Common myeloid progenitor, CD34-positive (primary cell): ENCODE data around the gene OTOP3.

ENCODE experiments used
- CTCF ChIA-PET: fragments of 350-600 bp; sonication (Branson Sonifier 250); formaldehyde crosslinking; loops from one replicate; lab custom pipeline; 2021; ENCODE audit warnings: antibody characterized with exemption; lab: Charles Lee
- POLR2A ChIA-PET: fragments of 350-600 bp; sonication (Branson Sonifier 250); formaldehyde crosslinking; loops from one replicate; lab custom pipeline; 2021; ENCODE audit warnings: antibody characterized with exemption; lab: Charles Lee
- DNase-seq, 3 donors: peaks; one replicate each; pipeline versions ENCODE4 v3.0.0 to v3.0.0-alpha.2; 2013
- H3K27ac ChIP-seq, 2 experiments: 1 replicate in 1 of 2; 2 replicates in 1 of 2; pipeline ENCODE4 v1.7.0; 2013; ENCODE audit warnings: inconsistent platforms in 2 of 2, low read length in 2 of 2, mild to moderate bottlenecking in 2 of 2, low read depth in 1 of 2, moderate library complexity in 1 of 2; ENCODE audit not compliant: severe bottlenecking in 2 of 2, insufficient read depth in 1 of 2, poor library complexity in 1 of 2
- H3K27me3 ChIP-seq, 5 experiments: replicated peaks in 2 of 5; 1 replicate in 3 of 5; 2 replicates in 2 of 5; pipeline versions ENCODE4 v1.6.1 to v1.7.0; 2013; ENCODE audit warnings: low read length in 4 of 5, mild to moderate bottlenecking in 2 of 5, moderate library complexity in 2 of 5, inconsistent platforms in 1 of 5; ENCODE audit not compliant: insufficient read depth in 5 of 5, control insufficient read depth in 4 of 5
- H3K36me3 ChIP-seq, 4 experiments: 1 replicate in 2 of 4; 2 replicates in 2 of 4; pipeline versions ENCODE4 v1.6.1 to v1.7.0; 2013; ENCODE audit warnings: low read length in 3 of 4, control low read depth in 1 of 4, mild to moderate bottlenecking in 1 of 4; ENCODE audit not compliant: control insufficient read depth in 4 of 4, insufficient read depth in 4 of 4
- H3K4me1 ChIP-seq, 4 experiments: 1 replicate in 3 of 4; 2 replicates in 1 of 4; pipeline versions ENCODE4 v1.6.1 to v1.7.1; 2013; ENCODE audit warnings: low read length in 3 of 4, mild to moderate bottlenecking in 3 of 4, control low read depth in 1 of 4, inconsistent platforms in 1 of 4, moderate library complexity in 1 of 4; ENCODE audit not compliant: control insufficient read depth in 4 of 4, insufficient read depth in 4 of 4; ENCODE audit errors: control extremely low read depth in 1 of 4
- H3K4me3 ChIP-seq, 7 experiments: 1 replicate in 4 of 7; 2 replicates in 3 of 7; pipeline versions ENCODE4 v1.5.1 to v1.7.0; 2013; ENCODE audit warnings: mild to moderate bottlenecking in 7 of 7, low read length in 6 of 7, moderate library complexity in 6 of 7, inconsistent platforms in 2 of 7, low read depth in 2 of 7, control low read depth in 1 of 7; ENCODE audit not compliant: insufficient read depth in 4 of 7, control insufficient read depth in 1 of 7; ENCODE audit errors: extremely low read depth in 1 of 7
- H3K9me3 ChIP-seq, 5 experiments: 1 replicate in 4 of 5; 2 replicates in 1 of 5; pipeline versions ENCODE4 v1.6.1 to v1.7.1; 2013; ENCODE audit warnings: low read length in 4 of 5, mild to moderate bottlenecking in 2 of 5, inconsistent platforms in 1 of 5, low read depth in 1 of 5, moderate library complexity in 1 of 5; ENCODE audit not compliant: control insufficient read depth in 4 of 5, insufficient read depth in 2 of 5; ENCODE audit errors: control extremely low read depth in 1 of 5
- WGBS: methylation state at CpG from one replicate; pipeline ENCODE4 v1.1.5; 2013; ENCODE audit not compliant: insufficient coverage; 5-methylcytosine and 5-hydroxymethylcytosine counted together

Gene OTOP3

DNA sequence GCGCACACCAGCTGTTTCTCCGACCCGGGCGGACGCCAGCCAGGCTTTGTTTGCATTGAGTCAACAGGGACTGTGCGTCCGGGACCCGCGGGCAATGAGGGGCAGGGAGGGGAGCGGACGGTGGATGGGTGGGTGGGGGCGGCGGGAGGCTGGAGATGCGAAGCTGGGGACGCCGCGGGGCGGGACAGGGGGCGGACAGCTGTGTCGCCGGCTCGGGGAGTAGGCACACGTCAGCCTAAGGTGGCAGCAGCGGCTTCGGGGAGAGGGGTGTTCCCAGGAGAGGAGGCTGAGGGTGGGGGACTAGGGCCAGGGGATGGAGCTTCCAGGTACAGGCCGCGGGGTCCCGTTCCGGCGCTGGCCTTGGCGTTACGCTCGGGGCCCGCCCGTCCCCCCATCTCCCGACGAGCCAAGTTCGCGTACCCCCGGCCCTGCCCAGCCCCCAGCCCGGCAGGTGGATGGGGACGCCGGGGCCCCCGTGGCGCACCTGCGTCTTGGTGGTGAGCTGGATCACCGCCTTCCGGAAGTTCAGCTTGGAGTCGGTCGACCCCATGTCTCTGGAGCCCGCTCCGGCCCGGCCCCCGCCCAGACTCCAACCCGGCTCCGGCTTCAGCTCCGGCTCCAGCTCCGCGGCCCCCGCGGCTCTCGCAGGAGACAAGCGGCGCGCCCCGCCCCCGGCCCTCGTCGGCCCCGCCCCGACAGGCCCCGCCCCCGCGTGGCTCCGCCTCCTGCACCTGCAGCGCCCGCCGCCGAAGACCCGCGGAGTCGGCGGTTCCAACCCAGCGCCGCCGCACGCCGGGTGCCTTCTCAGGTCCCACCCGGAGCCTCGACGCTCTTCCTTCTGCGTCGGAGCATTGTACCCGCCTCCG is 36.6 kb downstream of the OTOP3 start, which contains the start of gene HID1:
Gene HID1, minus strand, starts transcription at position 653 of the 866 bp plus-strand sequence. Its CDS starts 103 bp downstream, at position 550.
- Histone ChIP-seq H3K36me3 (no peaks in the 10 kb centered on the region), H3K4me3 (peak within 1 kb of the TSS; percentile 26 to 78 (median 44)), H3K9me3 (no peaks in the 10 kb centered on the region), H3K27ac (no peak within 1 kb of the TSS), H3K4me1 (peaks cover 0 to 14% (median 8%) of the 10 kb centered on the region in 4 experiments), H3K27me3 (peaks cover 0 to 49% (median 17%) of the 10 kb centered on the region in 5 experiments)
- POLR2A ChIA-PET, result interaction anchor here (0.6 to 1.0 kb wide), 3 partner anchors 11 to 22 kb away, joined by 3 to 4 read pairs (median 3); partner anchors contain the start of gene CDR2L
- peak; percentile 47 to 75 (median 70) for DNase-seq
- 1% methylated on average over 69 of the region's 95 CpGs for WGBS
- CTCF ChIA-PET, result interaction anchor here (1.1 to 6.6 kb wide), 5 partner anchors 11 to 63 kb away, joined by 3 to 49 read pairs (median 4); partner anchors contain the start of gene MRPL58

GRCh38 chr17:74972973-74973328 is 37.3 kb downstream of the OTOP3 start:
- H3K27ac ChIP-seq, result no peak overlapping the region
- no peak for DNase-seq
- 9% methylated on average over 12 of the region's 17 CpGs for WGBS
- peaks cover 0 to 14% (median 8%) of the 10 kb centered on the region in 4 experiments for H3K4me1 ChIP-seq
- peaks cover 0 to 49% (median 19%) of the 10 kb centered on the region in 5 experiments for H3K27me3 ChIP-seq
- no peaks in the 10 kb centered on the region for H3K36me3 ChIP-seq
- CTCF ChIA-PET, result interaction anchor here (1.2 to 6.6 kb wide), 6 partner anchors 11 to 133 kb away, joined by 3 to 49 read pairs (median 5); partner anchors contain the start of genes KCTD2 and MRPL58
- peak overlapping the region in 4 of 7 experiments; percentile 26 to 78 (median 58) for H3K4me3 ChIP-seq
- POLR2A ChIA-PET, result interaction anchor here (0.6 to 1.0 kb wide), 2 partner anchors 10 to 22 kb away, joined by 3 to 4 read pairs; no protein-coding TSS in a partner anchor
- no peaks in the 10 kb centered on the region for H3K9me3 ChIP-seq

GRCh38 chr17:74975943-74976342 is 40.2 kb downstream of the OTOP3 start:
- H3K27ac ChIP-seq, result no peak overlapping the region
- peaks cover 0 to 14% (median 8%) of the 10 kb centered on the region in 4 experiments for H3K4me1 ChIP-seq
- no peaks in the 10 kb centered on the region for H3K36me3 ChIP-seq
- no peaks in the 10 kb centered on the region for H3K9me3 ChIP-seq
- ChIA-PET POLR2A (no interaction called here), CTCF (interaction anchor here (2.0 to 2.5 kb wide), 3 partner anchors 12 to 36 kb away, joined by 4 to 7 read pairs (median 6); partner anchors contain the start of genes CDR2L and MRPL58)
- H3K27me3 ChIP-seq, result peaks cover 0 to 43% (median 21%) of the 10 kb centered on the region in 5 experiments
- no peak for DNase-seq
- WGBS, result 91% methylated on average over 3 of the region's 4 CpGs
- no peak overlapping the region for H3K4me3 ChIP-seq

- Histone ChIP-seq H3K27me3 (peaks cover 0 to 37% (median 30%) of the 10 kb centered on the region in 5 experiments), H3K27ac (no peak overlapping the region), H3K9me3 (no peaks in the 10 kb centered on the region), H3K4me3 (no peak overlapping the region), H3K36me3 (no peaks in the 10 kb centered on the region), H3K4me1 (peaks cover 3 to 19% (median 15%) of the 10 kb centered on the region in 4 experiments)
- DNase-seq, result no peak
- POLR2A ChIA-PET, result interaction anchor here (0.7 kb wide), 1 partner anchor 84 kb away, joined by 5 read pairs; no protein-coding TSS in a partner anchor
- 100% methylated on average over 1 of the region's 3 CpGs for WGBS
- CTCF ChIA-PET, result interaction anchor here (0.6 to 2.5 kb wide), 3 partner anchors 10 to 53 kb away, joined by 3 to 7 read pairs (median 6); partner anchors contain the start of genes CDR2L and MRPL58
Observed at GRCh38 chr17:74977802-74978201, 42.1 kb downstream of the OTOP3 start.

DNA sequence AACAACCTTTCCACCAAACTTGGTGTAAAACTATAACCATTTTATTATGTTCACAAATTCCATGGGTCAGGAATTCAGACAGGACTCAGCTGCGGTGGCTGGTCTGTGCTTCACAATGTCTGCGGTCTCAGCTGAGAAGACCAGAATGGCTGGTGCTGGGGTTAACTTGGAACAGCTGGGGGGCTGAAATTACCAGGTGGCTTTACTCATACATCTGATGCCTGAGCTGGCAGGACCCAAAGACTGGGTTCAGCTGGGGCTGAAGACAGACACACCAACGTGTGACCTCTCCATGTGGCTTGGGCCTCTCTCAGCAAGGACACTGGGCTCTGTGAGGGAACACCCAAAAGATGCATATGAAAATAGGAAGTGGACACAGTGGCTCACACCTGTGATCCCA is 42.5 kb downstream of the OTOP3 start:
- Histone ChIP-seq H3K4me3 (no peak overlapping the region), H3K27ac (no peak overlapping the region), H3K9me3 (no peaks in the 10 kb centered on the region), H3K36me3 (no peaks in the 10 kb centered on the region), H3K4me1 (peaks cover 3 to 15% (median 14%) of the 10 kb centered on the region in 4 experiments), H3K27me3 (peaks cover 0 to 32% (median 25%) of the 10 kb centered on the region in 5 experiments)
- 88% methylated on average over 3 of the region's 3 CpGs for WGBS
- POLR2A ChIA-PET, result interaction anchor here (0.7 kb wide), 1 partner anchor 47 kb away, joined by 3 read pairs; no protein-coding TSS in a partner anchor
- CTCF ChIA-PET, result interaction anchor here (1.1 to 2.5 kb wide), 2 partner anchors 9 to 34 kb away, joined by 5 to 7 read pairs; partner anchors contain the start of gene MRPL58
- no peak for DNase-seq

GRCh38 chr17:74979408-74980146 is 43.9 kb downstream of the OTOP3 start:
- no peaks in the 10 kb centered on the region for H3K9me3 ChIP-seq
- no peak overlapping the region for H3K27ac ChIP-seq
- 88% methylated on average over 16 of the region's 17 CpGs for WGBS
- CTCF ChIA-PET, result interaction anchor here (0.7 to 1.9 kb wide), 3 partner anchors 18 to 66 kb away, joined by 3 to 8 read pairs (median 4); no protein-coding TSS in a partner anchor
- POLR2A ChIA-PET, result no interaction called here
- peaks cover 0 to 26% (median 18%) of the 10 kb centered on the region in 5 experiments for H3K27me3 ChIP-seq
- no peak overlapping the region for H3K4me3 ChIP-seq
- H3K36me3 ChIP-seq, result no peaks in the 10 kb centered on the region
- H3K4me1 ChIP-seq, result peaks cover 3 to 15% (median 14%) of the 10 kb centered on the region in 4 experiments
- DNase-seq, result no peak
